Central memory CD8-positive, alpha-beta T cell (primary cell): ENCODE measurements around the gene FXYD5.
A peak's percentile ranks its signal among the peaks of the same experiment; 100 is the strongest.
"Not testable (repeated sequence)": the region's sequence is repeated elsewhere in the genome, so short reads cannot be mapped to it uniquely, and the experiment has no call there.

ENCODE experiments used
- ATAC-seq: fragments of 150-1000 bp; cut with Tn5 transposase; replicated peaks from 2 replicates; pipeline ENCODE4 v1.10.0; 2022; ENCODE audit warnings: mild to moderate bottlenecking, moderate FRiP score, moderate number of reproducible peaks; ENCODE audit not compliant: poor library complexity, severe bottlenecking; ENCODE audit errors: extremely low read depth
- DNase-seq, 2 donors: peaks; one replicate each; pipeline ENCODE4 v3.0.0; 2021; ENCODE audit warnings: low spot score in 2 of 2
- H3K27ac Mint-ChIP-seq: one replicate; pipeline ENCODE4 v1.8.0; 2022; ENCODE audit warnings: low read depth, mild to moderate bottlenecking, moderate library complexity, mixed read lengths
- H3K27me3 Mint-ChIP-seq: one replicate; pipeline ENCODE4 v1.8.0; 2022; ENCODE audit warnings: mixed read lengths
- H3K36me3 Mint-ChIP-seq: one replicate; pipeline ENCODE4 v1.8.0; 2022; ENCODE audit warnings: mild to moderate bottlenecking, moderate library complexity, mixed read lengths; ENCODE audit not compliant: insufficient read depth
- H3K4me1 Mint-ChIP-seq: one replicate; pipeline ENCODE4 v1.8.0; 2022; ENCODE audit warnings: mixed read lengths
- H3K4me3 Mint-ChIP-seq: one replicate; pipeline ENCODE4 v1.8.0; 2022; ENCODE audit warnings: mild to moderate bottlenecking, moderate library complexity, mixed read lengths
- H3K9me3 Mint-ChIP-seq: one replicate; pipeline ENCODE4 v1.8.0; 2022; ENCODE audit warnings: mixed read lengths

FXYD5 gene

GRCh38 chr19:35124098-35125060 lies 30.2 kb upstream of the FXYD5 start:
- peak overlapping the region; percentile 85 for H3K27ac Mint-ChIP-seq
- H3K4me1 Mint-ChIP-seq = peaks cover 13% of the 10 kb centered on the region
- peaks cover 4% of the 10 kb centered on the region for H3K36me3 Mint-ChIP-seq
- H3K9me3 Mint-ChIP-seq = no peaks in the 10 kb centered on the region
- peak overlapping the region; percentile 87 for H3K4me3 Mint-ChIP-seq
- ATAC-seq = peak; percentile 87
- no peaks in the 10 kb centered on the region for H3K27me3 Mint-ChIP-seq
- peak; percentile 57 to 64 for DNase-seq

- H3K27me3 Mint-ChIP-seq = no peaks in the 10 kb centered on the region
- no peak for DNase-seq
- no peak overlapping the region for H3K4me3 Mint-ChIP-seq
- H3K4me1 Mint-ChIP-seq = peaks cover 13% of the 10 kb centered on the region
- H3K36me3 Mint-ChIP-seq = peaks cover 4% of the 10 kb centered on the region
- H3K9me3 Mint-ChIP-seq = no peaks in the 10 kb centered on the region
- ATAC-seq = no peak
- H3K27ac Mint-ChIP-seq = no peak overlapping the region
Observed at GRCh38 chr19:35125270-35125717, 29.2 kb upstream of the FXYD5 start.

- Mint-ChIP-seq H3K27ac (no peak overlapping the region), H3K9me3 (no peaks in the 10 kb centered on the region), H3K36me3 (peaks cover 4% of the 10 kb centered on the region), H3K4me1 (peaks cover 13% of the 10 kb centered on the region), H3K4me3 (no peak overlapping the region), H3K27me3 (no peaks in the 10 kb centered on the region)
- no peak for ATAC-seq
- DNase-seq = no peak
Observed at GRCh38 chr19:35125749-35126623, 28.5 kb upstream of the FXYD5 start.

GRCh38 chr19:35126624-35126959 lies 27.9 kb upstream of the FXYD5 start:
- Mint-ChIP-seq H3K36me3 (peaks cover 4% of the 10 kb centered on the region), H3K4me1 (peaks cover 13% of the 10 kb centered on the region), H3K27me3 (no peaks in the 10 kb centered on the region), H3K4me3 (no peak overlapping the region), H3K27ac (no peak overlapping the region), H3K9me3 (no peaks in the 10 kb centered on the region)
- ATAC-seq = no peak
- no peak for DNase-seq

- H3K9me3 Mint-ChIP-seq = peaks cover 6% of the 10 kb centered on the region
- no peak overlapping the region for H3K27ac Mint-ChIP-seq
- ATAC-seq (no peak), DNase-seq (no peak)
- no peak overlapping the region for H3K4me3 Mint-ChIP-seq
- H3K36me3 Mint-ChIP-seq = peaks cover 4% of the 10 kb centered on the region
- no peaks in the 10 kb centered on the region for H3K27me3 Mint-ChIP-seq
- peaks cover 13% of the 10 kb centered on the region for H3K4me1 Mint-ChIP-seq
Observed at GRCh38 chr19:35127871-35128270, 26.7 kb upstream of the FXYD5 start.

- peaks cover 13% of the 10 kb centered on the region for H3K4me1 Mint-ChIP-seq
- H3K9me3 Mint-ChIP-seq = peaks cover 11% of the 10 kb centered on the region
- H3K27me3 Mint-ChIP-seq = no peaks in the 10 kb centered on the region
- DNase-seq (no peak), ATAC-seq (no peak)
- H3K4me3 Mint-ChIP-seq = no peak overlapping the region
- no peak overlapping the region for H3K27ac Mint-ChIP-seq
- H3K36me3 Mint-ChIP-seq = peaks cover 4% of the 10 kb centered on the region
Observed at GRCh38 chr19:35128398-35129057, 26.0 kb upstream of the FXYD5 start.

GRCh38 chr19:35129724-35130274 lies 24.7 kb upstream of the FXYD5 start:
- not testable (repeated sequence) for H3K27ac Mint-ChIP-seq, ATAC-seq, H3K36me3 Mint-ChIP-seq, H3K4me1 Mint-ChIP-seq, H3K27me3 Mint-ChIP-seq, H3K4me3 Mint-ChIP-seq, DNase-seq
- peaks cover 11% of the 10 kb centered on the region for H3K9me3 Mint-ChIP-seq

- no peak overlapping the region for H3K27ac Mint-ChIP-seq
- H3K9me3 Mint-ChIP-seq = peaks cover 11% of the 10 kb centered on the region
- no peak for DNase-seq
- no peak overlapping the region for H3K4me3 Mint-ChIP-seq
- peaks cover 6% of the 10 kb centered on the region for H3K4me1 Mint-ChIP-seq
- ATAC-seq = no peak
- no peaks in the 10 kb centered on the region for H3K27me3 Mint-ChIP-seq
- peaks cover 3% of the 10 kb centered on the region for H3K36me3 Mint-ChIP-seq
Observed at GRCh38 chr19:35130761-35131720, 23.5 kb upstream of the FXYD5 start.

GRCh38 chr19:35132254-35132653 lies 22.3 kb upstream of the FXYD5 start:
- ATAC-seq (no peak), DNase-seq (no peak)
- H3K36me3 Mint-ChIP-seq = peaks cover 3% of the 10 kb centered on the region
- no peaks in the 10 kb centered on the region for H3K27me3 Mint-ChIP-seq
- no peak overlapping the region for H3K4me3 Mint-ChIP-seq
- no peak overlapping the region for H3K27ac Mint-ChIP-seq
- H3K4me1 Mint-ChIP-seq = peaks cover 8% of the 10 kb centered on the region
- peaks cover 11% of the 10 kb centered on the region for H3K9me3 Mint-ChIP-seq

GRCh38 chr19:35133826-35134225 lies 20.7 kb upstream of the FXYD5 start:
- ATAC-seq (no peak), DNase-seq (no peak)
- Mint-ChIP-seq H3K36me3 (peaks cover 3% of the 10 kb centered on the region), H3K9me3 (peaks cover 11% of the 10 kb centered on the region), H3K27me3 (no peaks in the 10 kb centered on the region), H3K27ac (no peak overlapping the region), H3K4me1 (peaks cover 12% of the 10 kb centered on the region), H3K4me3 (no peak overlapping the region)

GRCh38 chr19:35134601-35135242 lies 19.8 kb upstream of the FXYD5 start, which contains the start of gene LGI4:
Gene LGI4 (minus strand): TSS chr19:35135059. CDS start chr19:35134680, 379 bp downstream.
- Mint-ChIP-seq H3K36me3 (peaks cover 3% of the 10 kb centered on the region), H3K4me3 (no peak within 1 kb of the TSS), H3K27me3 (no peaks in the 10 kb centered on the region), H3K27ac (no peak within 1 kb of the TSS), H3K4me1 (peaks cover 12% of the 10 kb centered on the region), H3K9me3 (peaks cover 11% of the 10 kb centered on the region)
- ATAC-seq (no peak), DNase-seq (no peak)
